Sigmoid colon (tissue), 4 donors: ENCODE measurements around the gene FYB1.

Experiments
- EP300 ChIP-seq, 4 donors: sonication (generic); formaldehyde crosslinking; IDR thresholded peaks; one replicate each; pipeline ENCODE4 v1.6.1; 2017; ENCODE audit warnings: antibody characterized with exemption in 4 of 4
- POLR2A ChIP-seq, 2 donors: fragments of 450-650 bp; IDR thresholded peaks; one replicate each; pipeline ENCODE4 v1.6.1; 2016; ENCODE audit warnings: antibody characterized with exemption in 2 of 2, mild to moderate bottlenecking in 2 of 2, moderate library complexity in 2 of 2
- POLR2AphosphoS5 ChIP-seq, 4 donors: sonication (generic); formaldehyde crosslinking; IDR thresholded peaks; one replicate each; pipeline ENCODE4 v1.6.1; 2017; ENCODE audit warnings: antibody characterized with exemption in 4 of 4
- TF ChIP-seq, protein P1 (sequence below), 4 experiments: fragments of 450-650 bp in 3 of 4; fragments of 200-600 bp in 1 of 4; IDR thresholded peaks; one replicate each; pipeline ENCODE4 v1.5.1; 2016 to 2019; ENCODE audit warnings: antibody characterized with exemption in 4 of 4, mild to moderate bottlenecking in 3 of 4, moderate library complexity in 2 of 4

DNA sequence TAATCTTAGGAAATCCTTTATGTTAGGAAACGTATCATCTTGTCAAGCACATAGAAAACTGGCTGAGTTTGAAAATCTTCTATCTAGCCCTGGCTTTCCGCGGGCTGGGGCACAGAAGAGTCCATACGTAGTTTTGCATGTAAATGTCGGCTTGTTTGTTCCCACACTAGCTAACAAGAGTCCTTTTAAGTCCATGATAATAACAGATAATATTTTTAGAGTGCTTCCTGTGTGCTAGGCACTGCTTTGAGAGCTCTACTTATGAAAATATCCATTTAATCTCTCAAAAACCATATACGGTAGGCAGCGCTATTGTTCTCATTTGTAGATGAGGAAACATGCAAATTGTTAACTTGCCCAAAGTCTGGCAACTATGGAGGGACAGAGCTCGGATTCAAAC, 40.5 kb downstream of the FYB1 start:
- no peak for TF ChIP-seq POLR2AphosphoS5 (IDR thresholded peaks at IDR 0.05)
- TF ChIP-seq, protein P1, sequence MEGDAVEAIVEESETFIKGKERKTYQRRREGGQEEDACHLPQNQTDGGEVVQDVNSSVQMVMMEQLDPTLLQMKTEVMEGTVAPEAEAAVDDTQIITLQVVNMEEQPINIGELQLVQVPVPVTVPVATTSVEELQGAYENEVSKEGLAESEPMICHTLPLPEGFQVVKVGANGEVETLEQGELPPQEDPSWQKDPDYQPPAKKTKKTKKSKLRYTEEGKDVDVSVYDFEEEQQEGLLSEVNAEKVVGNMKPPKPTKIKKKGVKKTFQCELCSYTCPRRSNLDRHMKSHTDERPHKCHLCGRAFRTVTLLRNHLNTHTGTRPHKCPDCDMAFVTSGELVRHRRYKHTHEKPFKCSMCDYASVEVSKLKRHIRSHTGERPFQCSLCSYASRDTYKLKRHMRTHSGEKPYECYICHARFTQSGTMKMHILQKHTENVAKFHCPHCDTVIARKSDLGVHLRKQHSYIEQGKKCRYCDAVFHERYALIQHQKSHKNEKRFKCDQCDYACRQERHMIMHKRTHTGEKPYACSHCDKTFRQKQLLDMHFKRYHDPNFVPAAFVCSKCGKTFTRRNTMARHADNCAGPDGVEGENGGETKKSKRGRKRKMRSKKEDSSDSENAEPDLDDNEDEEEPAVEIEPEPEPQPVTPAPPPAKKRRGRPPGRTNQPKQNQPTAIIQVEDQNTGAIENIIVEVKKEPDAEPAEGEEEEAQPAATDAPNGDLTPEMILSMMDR (IDR thresholded peaks at IDR 0.05) = no peak
- TF ChIP-seq POLR2A (IDR thresholded peaks at IDR 0.05) = no peak
- TF ChIP-seq EP300 (IDR thresholded peaks at IDR 0.05) = no peak
